ENCODE measurements around the gene PPP1R12C. TPM values are rescaled to one million over a fixed set of nuclear protein-coding genes. Genes with fewer than 3 reads are reported as not detected.

PPP1R12C gene
- total and polyA plus RNA-seq, 10 of the 15 experiments (the other 5 are each of a cell fraction or from before 2014, with no cell fraction given), result 1.4 to 84.7 (median 20.5) TPM

- TF ChIP-seq, protein P1, sequence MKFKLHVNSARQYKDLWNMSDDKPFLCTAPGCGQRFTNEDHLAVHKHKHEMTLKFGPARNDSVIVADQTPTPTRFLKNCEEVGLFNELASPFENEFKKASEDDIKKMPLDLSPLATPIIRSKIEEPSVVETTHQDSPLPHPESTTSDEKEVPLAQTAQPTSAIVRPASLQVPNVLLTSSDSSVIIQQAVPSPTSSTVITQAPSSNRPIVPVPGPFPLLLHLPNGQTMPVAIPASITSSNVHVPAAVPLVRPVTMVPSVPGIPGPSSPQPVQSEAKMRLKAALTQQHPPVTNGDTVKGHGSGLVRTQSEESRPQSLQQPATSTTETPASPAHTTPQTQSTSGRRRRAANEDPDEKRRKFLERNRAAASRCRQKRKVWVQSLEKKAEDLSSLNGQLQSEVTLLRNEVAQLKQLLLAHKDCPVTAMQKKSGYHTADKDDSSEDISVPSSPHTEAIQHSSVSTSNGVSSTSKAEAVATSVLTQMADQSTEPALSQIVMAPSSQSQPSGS (IDR thresholded peaks at IDR 0.05; ENCODE audit: low read length), result no peak
- TF ChIP-seq NFYA (IDR thresholded peaks at IDR 0.05; ENCODE audit: borderline replicate concordance, low read depth, low read length), result no peak
- TF ChIP-seq NFXL1 (IDR thresholded peaks at IDR 0.05; ENCODE audit: borderline replicate concordance), result no peak
Observed at GRCh38 chr19:55119053-55119452, 1.6 kb upstream of the PPP1R12C start (continued).

DNA sequence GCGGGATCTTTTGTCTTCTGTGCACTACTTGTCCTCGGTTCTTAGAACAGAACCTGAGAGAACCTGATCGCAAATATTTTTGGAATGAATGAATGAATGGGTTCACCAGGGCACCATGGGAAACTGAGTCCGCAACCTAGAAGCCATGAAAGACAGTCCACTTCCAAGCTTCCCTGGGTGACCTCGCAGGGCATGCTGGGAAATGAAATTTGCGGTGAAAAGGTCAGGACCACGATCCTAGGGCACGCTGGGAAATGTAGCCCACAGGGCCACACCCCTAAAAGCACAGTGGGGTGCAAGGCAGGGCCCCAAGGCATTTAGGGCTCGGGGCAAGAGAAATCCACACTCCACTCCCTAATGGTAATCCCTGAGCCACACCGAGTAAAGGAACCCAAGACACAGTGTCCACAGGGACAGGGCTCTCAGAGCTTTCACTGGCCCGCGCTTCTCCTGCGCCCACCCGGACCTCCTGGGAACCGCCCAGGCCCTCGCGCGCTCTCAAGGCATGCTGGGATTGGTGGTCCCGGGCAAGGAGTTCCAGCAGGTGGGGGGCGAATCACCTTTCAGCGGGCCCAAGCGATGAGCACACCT lies 1.1 kb upstream of the PPP1R12C start:
- Histone ChIP-seq H3K27ac (ENCODE audit: control insufficient read depth, insufficient read depth) (peak overlapping the region; percentile 50), H3K4me2 (ENCODE audit: control insufficient read depth, insufficient read depth) (peak overlapping the region; percentile 70), H4K20me1 (ENCODE audit: control insufficient read depth, insufficient read depth) (peaks cover 3% of the 10 kb centered on the region; the same call in 1 of the 2 replicates), H2AFZ (ENCODE audit: control insufficient read depth, low read depth, low read length) (peak overlapping the region; percentile 67), H3K79me2 (ENCODE audit: control insufficient read depth, insufficient read depth, low read length) (peaks cover 32% of the 10 kb centered on the region), H3K4me3 (peak overlapping the region; percentile 68), H3K9me3 (replicated peaks; ENCODE audit: control insufficient read depth, insufficient read depth, low read length) (no peaks in the 10 kb centered on the region), H3K9ac (ENCODE audit: control insufficient read depth, insufficient read depth, low read length) (peak overlapping the region; percentile 55), H3K27me3 (replicated peaks in 1 of 2; ENCODE audit: control insufficient read depth in 2 of 2, insufficient read depth in 2 of 2, low read length in 1 of 2) (no peaks in the 10 kb centered on the region), H3K4me1 (ENCODE audit: control insufficient read depth, insufficient read depth, low read length) (peaks cover 18% of the 10 kb centered on the region), H3K36me3 (ENCODE audit: control insufficient read depth in 2 of 2, insufficient read depth in 2 of 2, low read length in 1 of 2) (no peaks in the 10 kb centered on the region)
- intact Hi-C loops (cut with micrococcal nuclease; ENCODE audit: unreplicated experiment) (no loop called here), in situ Hi-C loops (cut with MboI) (no loop called here)
- ChIA-PET CTCF (no interaction called here), POLR2A (interaction anchor here (0.5 to 1.1 kb wide), 2 partner anchors 136 to 462 kb away, joined by 3 to 4 read pairs; no protein-coding TSS in a partner anchor), SMC1A (ENCODE audit: uncharacterized antibody, unreplicated experiment) (interaction anchor here (1.2 kb wide), 1 partner anchor 14 kb away, joined by 4 read pairs; no protein-coding TSS in a partner anchor), RAD21 (ENCODE audit: unreplicated experiment) (interaction anchor here (1.6 kb wide), 1 partner anchor 386 kb away, joined by 6 read pairs; no protein-coding TSS in a partner anchor)
- no peak for ATAC-seq
- BruUV-seq (replicated peaks), result no TSS peak
- no peak for DNase-seq (ENCODE audit: low read depth, low spot score)
- FAIRE-seq, result peak; percentile 23
- WGBS (ENCODE audit: insufficient coverage, insufficient replicate concordance, low lambda C conversion rate, missing lambda C conversion rate), result 61% methylated on average over 22 of the region's 22 CpGs
- TF ChIP-seq ZNF384 (IDR thresholded peaks at IDR 0.05; ENCODE audit: borderline replicate concordance, low read depth, low read length) (no peak), IKZF1 (conservative IDR thresholded peaks at IDR 0.05) (peak; percentile 16; the same call in 1 of the 2 replicates), RAD21 (IDR thresholded peaks at IDR 0.05; ENCODE audit: insufficient read depth, low read depth, low read length) (no peak), TBL1XR1 (IDR thresholded peaks at IDR 0.05; ENCODE audit: low read depth, low read length) (no peak), USF1 (IDR thresholded peaks at IDR 0.05; ENCODE audit: borderline replicate concordance, extremely low read length, insufficient read depth, low read depth, low read length) (no peak), SP1 (IDR thresholded peaks at IDR 0.05; ENCODE audit: low read depth, low read length) (no peak), ZNF24 (IDR thresholded peaks at IDR 0.05) (peak; percentile 94), YY1 (IDR thresholded peaks at IDR 0.05; ENCODE audit: low read depth, low read length) (0 out of 2 replicates have a peak, but pooled peaks have one; percentile 36), RUNX3 (IDR thresholded peaks at IDR 0.05; ENCODE audit: low read length) (peak; percentile 62)
- TF ChIP-seq, protein P2, sequence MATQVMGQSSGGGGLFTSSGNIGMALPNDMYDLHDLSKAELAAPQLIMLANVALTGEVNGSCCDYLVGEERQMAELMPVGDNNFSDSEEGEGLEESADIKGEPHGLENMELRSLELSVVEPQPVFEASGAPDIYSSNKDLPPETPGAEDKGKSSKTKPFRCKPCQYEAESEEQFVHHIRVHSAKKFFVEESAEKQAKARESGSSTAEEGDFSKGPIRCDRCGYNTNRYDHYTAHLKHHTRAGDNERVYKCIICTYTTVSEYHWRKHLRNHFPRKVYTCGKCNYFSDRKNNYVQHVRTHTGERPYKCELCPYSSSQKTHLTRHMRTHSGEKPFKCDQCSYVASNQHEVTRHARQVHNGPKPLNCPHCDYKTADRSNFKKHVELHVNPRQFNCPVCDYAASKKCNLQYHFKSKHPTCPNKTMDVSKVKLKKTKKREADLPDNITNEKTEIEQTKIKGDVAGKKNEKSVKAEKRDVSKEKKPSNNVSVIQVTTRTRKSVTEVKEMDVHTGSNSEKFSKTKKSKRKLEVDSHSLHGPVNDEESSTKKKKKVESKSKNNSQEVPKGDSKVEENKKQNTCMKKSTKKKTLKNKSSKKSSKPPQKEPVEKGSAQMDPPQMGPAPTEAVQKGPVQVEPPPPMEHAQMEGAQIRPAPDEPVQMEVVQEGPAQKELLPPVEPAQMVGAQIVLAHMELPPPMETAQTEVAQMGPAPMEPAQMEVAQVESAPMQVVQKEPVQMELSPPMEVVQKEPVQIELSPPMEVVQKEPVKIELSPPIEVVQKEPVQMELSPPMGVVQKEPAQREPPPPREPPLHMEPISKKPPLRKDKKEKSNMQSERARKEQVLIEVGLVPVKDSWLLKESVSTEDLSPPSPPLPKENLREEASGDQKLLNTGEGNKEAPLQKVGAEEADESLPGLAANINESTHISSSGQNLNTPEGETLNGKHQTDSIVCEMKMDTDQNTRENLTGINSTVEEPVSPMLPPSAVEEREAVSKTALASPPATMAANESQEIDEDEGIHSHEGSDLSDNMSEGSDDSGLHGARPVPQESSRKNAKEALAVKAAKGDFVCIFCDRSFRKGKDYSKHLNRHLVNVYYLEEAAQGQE (IDR thresholded peaks at IDR 0.05; ENCODE audit: low read depth, low read length), result no peak
- TF ChIP-seq, protein P3, sequence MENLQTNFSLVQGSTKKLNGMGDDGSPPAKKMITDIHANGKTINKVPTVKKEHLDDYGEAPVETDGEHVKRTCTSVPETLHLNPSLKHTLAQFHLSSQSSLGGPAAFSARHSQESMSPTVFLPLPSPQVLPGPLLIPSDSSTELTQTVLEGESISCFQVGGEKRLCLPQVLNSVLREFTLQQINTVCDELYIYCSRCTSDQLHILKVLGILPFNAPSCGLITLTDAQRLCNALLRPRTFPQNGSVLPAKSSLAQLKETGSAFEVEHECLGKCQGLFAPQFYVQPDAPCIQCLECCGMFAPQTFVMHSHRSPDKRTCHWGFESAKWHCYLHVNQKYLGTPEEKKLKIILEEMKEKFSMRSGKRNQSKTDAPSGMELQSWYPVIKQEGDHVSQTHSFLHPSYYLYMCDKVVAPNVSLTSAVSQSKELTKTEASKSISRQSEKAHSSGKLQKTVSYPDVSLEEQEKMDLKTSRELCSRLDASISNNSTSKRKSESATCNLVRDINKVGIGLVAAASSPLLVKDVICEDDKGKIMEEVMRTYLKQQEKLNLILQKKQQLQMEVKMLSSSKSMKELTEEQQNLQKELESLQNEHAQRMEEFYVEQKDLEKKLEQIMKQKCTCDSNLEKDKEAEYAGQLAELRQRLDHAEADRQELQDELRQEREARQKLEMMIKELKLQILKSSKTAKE (IDR thresholded peaks at IDR 0.05; ENCODE audit: low read depth, poor library complexity, severe bottlenecking), result no peak
